Neural progenitor cell (in vitro differentiated cells): ENCODE data around the gene TRAIP. TPM values are rescaled to one million over a fixed set of nuclear protein-coding genes. Genes with fewer than 3 reads are reported as not detected.

Source experiments
- DNase-seq: peaks from one replicate; pipeline ENCODE4 v3.0.0-alpha.2; 2016; ENCODE audit warnings: low spot score
- H2AFZ ChIP-seq: fragments of 200-600 bp; sonication (generic); replicated peaks from 2 replicates; pipeline ENCODE4 v1.6.1; 2016; ENCODE audit warnings: antibody characterized with exemption
- H3F3A ChIP-seq: fragments of 200-600 bp; sonication (generic); 2 replicates; pipeline ENCODE4 v1.6.1; 2016; ENCODE audit warnings: antibody characterized with exemption, low read depth
- H3K27ac ChIP-seq: fragments of 200-600 bp; sonication (generic); 2 replicates; pipeline ENCODE4 v1.5.1; 2016; ENCODE audit warnings: mild to moderate bottlenecking
- H3K27me3 ChIP-seq: fragments of 200-600 bp; sonication (generic); 2 replicates; pipeline ENCODE4 v1.6.1; 2016; ENCODE audit warnings: mild to moderate bottlenecking, moderate library complexity
- H3K36me3 ChIP-seq: fragments of 200-600 bp; sonication (generic); 2 replicates; pipeline ENCODE4 v1.5.1; 2016
- H3K4me1 ChIP-seq: fragments of 200-600 bp; sonication (generic); 2 replicates; pipeline ENCODE4 v1.6.1; 2016; ENCODE audit warnings: mixed run types
- H3K4me2 ChIP-seq: fragments of 200-600 bp; sonication (generic); 2 replicates; pipeline ENCODE4 v1.6.1; 2016
- H3K4me3 ChIP-seq: fragments of 200-600 bp; sonication (generic); 2 replicates; pipeline ENCODE4 v1.5.1; 2016
- H3K79me2 ChIP-seq: fragments of 200-600 bp; sonication (generic); 2 replicates; pipeline ENCODE4 v1.6.1; 2016; ENCODE audit warnings: low read depth
- H3K9ac ChIP-seq: fragments of 200-600 bp; sonication (generic); 2 replicates; pipeline ENCODE4 v1.6.1; 2016
- H3K9me3 ChIP-seq: fragments of 200-600 bp; sonication (generic); 2 replicates; pipeline ENCODE4 v1.5.1; 2016; ENCODE audit warnings: low read depth
- H4K20me1 ChIP-seq: fragments of 200-600 bp; sonication (generic); 2 replicates; pipeline ENCODE4 v1.6.1; 2016; ENCODE audit warnings: low read depth
- H3K27ac Mint-ChIP-seq: 3 replicates; pipeline ENCODE4 v1.8.0; 2021; ENCODE audit warnings: mixed read lengths
- H3K27me3 Mint-ChIP-seq: 2 replicates; pipeline ENCODE4 v1.8.0; 2022; ENCODE audit warnings: low read depth, mild to moderate bottlenecking, inconsistent platforms, moderate library complexity, mixed read lengths; ENCODE audit not compliant: insufficient read depth
- H3K36me3 Mint-ChIP-seq: 3 replicates; pipeline ENCODE4 v1.8.0; 2021; ENCODE audit warnings: mixed read lengths
- H3K4me1 Mint-ChIP-seq: 3 replicates; pipeline ENCODE4 v1.8.0; 2021; ENCODE audit warnings: mixed read lengths
- H3K4me3 Mint-ChIP-seq: 3 replicates; pipeline ENCODE4 v1.8.0; 2021; ENCODE audit warnings: mild to moderate bottlenecking, moderate library complexity, mixed read lengths
- H3K9me3 Mint-ChIP-seq: 3 replicates; pipeline ENCODE4 v1.8.0; 2020; ENCODE audit warnings: mixed read lengths
- CTCF ChIP-seq: fragments of 200-600 bp; sonication (generic); IDR thresholded peaks from 2 replicates; pipeline ENCODE4 v1.5.1; 2017; ENCODE audit warnings: antibody characterized with exemption, mild to moderate bottlenecking
- EZH2 ChIP-seq: fragments of 200-600 bp; sonication (generic); IDR thresholded peaks from 2 replicates; pipeline ENCODE4 v1.6.1; 2017; ENCODE audit warnings: antibody characterized with exemption, mild to moderate bottlenecking, moderate library complexity
- EZH2phosphoT487 ChIP-seq: fragments of 200-600 bp; sonication (generic); IDR thresholded peaks from 2 replicates; pipeline ENCODE4 v1.6.1; 2017; ENCODE audit warnings: antibody characterized with exemption
- total RNA-seq: library from RNA; depleted of rRNA; stranded (reverse); fragments of >200 nt; gene quantifications from 2 replicates; pipeline ENCODE4 v1.2.3, GENCODE V29; 2015; ENCODE audit warnings: low replicate concordance

The TRAIP gene
- total RNA-seq, 1 donor from 2014 or later: 24.4 TPM

GRCh38 chr3:49792371-49793150 is 63.8 kb downstream of the TRAIP start:
- no peak for DNase-seq
- no peaks in the 10 kb centered on the region for H3K9me3 ChIP-seq
- H3K4me3 Mint-ChIP-seq: no peak overlapping the region
- H4K20me1 ChIP-seq: no peaks in the 10 kb centered on the region
- no peaks in the 10 kb centered on the region for H3K79me2 ChIP-seq
- peak overlapping the region; percentile 34 for H3K27ac Mint-ChIP-seq
- H3K27ac ChIP-seq: no peak overlapping the region
- H3K9ac ChIP-seq: no peak overlapping the region
- no peaks in the 10 kb centered on the region for H3K36me3 Mint-ChIP-seq
- TF ChIP-seq EZH2phosphoT487 (no peak), CTCF (no peak), EZH2 (no peak)
- peaks cover 18% of the 10 kb centered on the region for H3K27me3 Mint-ChIP-seq
- no peaks in the 10 kb centered on the region for H3K27me3 ChIP-seq
- H3K9me3 Mint-ChIP-seq: no peaks in the 10 kb centered on the region
- no peaks in the 10 kb centered on the region for H3K4me1 ChIP-seq
- no peaks in the 10 kb centered on the region for H3F3A ChIP-seq
- no peak overlapping the region for H3K4me2 ChIP-seq
- no peaks in the 10 kb centered on the region for H3K36me3 ChIP-seq
- H3K4me3 ChIP-seq: no peak overlapping the region
- no peak overlapping the region for H2AFZ ChIP-seq
- H3K4me1 Mint-ChIP-seq: peaks cover 16% of the 10 kb centered on the region

GRCh38 chr3:49791571-49791970 is 64.8 kb downstream of the TRAIP start:
- H3K27ac ChIP-seq: no peak overlapping the region
- H3K36me3 ChIP-seq: no peaks in the 10 kb centered on the region
- no peak overlapping the region for H3K4me2 ChIP-seq
- no peaks in the 10 kb centered on the region for H3K36me3 Mint-ChIP-seq
- no peaks in the 10 kb centered on the region for H3K9me3 ChIP-seq
- H4K20me1 ChIP-seq: no peaks in the 10 kb centered on the region
- no peak for TF ChIP-seq EZH2
- no peak for TF ChIP-seq CTCF
- no peak for TF ChIP-seq EZH2phosphoT487
- no peak for DNase-seq
- H3K9me3 Mint-ChIP-seq: no peaks in the 10 kb centered on the region
- peaks cover 18% of the 10 kb centered on the region for H3K27me3 Mint-ChIP-seq
- no peak overlapping the region for H3K9ac ChIP-seq
- no peak overlapping the region for H3K4me3 ChIP-seq
- H3K79me2 ChIP-seq: no peaks in the 10 kb centered on the region
- H3K4me1 ChIP-seq: no peaks in the 10 kb centered on the region
- peaks cover 5% of the 10 kb centered on the region for H3F3A ChIP-seq
- no peak overlapping the region for H3K27ac Mint-ChIP-seq
- no peak overlapping the region for H2AFZ ChIP-seq
- H3K4me3 Mint-ChIP-seq: no peak overlapping the region
- peaks cover 23% of the 10 kb centered on the region for H3K4me1 Mint-ChIP-seq
- H3K27me3 ChIP-seq: no peaks in the 10 kb centered on the region

GRCh38 chr3:49790626-49791411 is 65.5 kb downstream of the TRAIP start:
- Histone ChIP-seq H3K27ac (no peak overlapping the region), H3K9ac (no peak overlapping the region), H3K27me3 (no peaks in the 10 kb centered on the region), H3K9me3 (no peaks in the 10 kb centered on the region), H3K79me2 (peaks cover 5% of the 10 kb centered on the region), H3K4me3 (no peak overlapping the region), H2AFZ (no peak overlapping the region), H3K4me1 (no peaks in the 10 kb centered on the region), H3K36me3 (no peaks in the 10 kb centered on the region), H3F3A (peaks cover 5% of the 10 kb centered on the region), H3K4me2 (no peak overlapping the region), H4K20me1 (no peaks in the 10 kb centered on the region)
- no peaks in the 10 kb centered on the region for H3K36me3 Mint-ChIP-seq
- peak overlapping the region; percentile 7 for H3K4me3 Mint-ChIP-seq
- no peak for DNase-seq
- H3K4me1 Mint-ChIP-seq: peaks cover 24% of the 10 kb centered on the region
- peaks cover 13% of the 10 kb centered on the region for H3K27me3 Mint-ChIP-seq
- H3K9me3 Mint-ChIP-seq: no peaks in the 10 kb centered on the region
- H3K27ac Mint-ChIP-seq: no peak overlapping the region
- TF ChIP-seq EZH2 (no peak), EZH2phosphoT487 (no peak), CTCF (no peak)
